Measurements from ENCODE around the gene SESN3. TPM values are rescaled to one million over a fixed set of nuclear protein-coding genes. Genes with fewer than 3 reads are reported as not detected.

The SESN3 gene
- total RNA-seq, 1 donor from 2014 or later: 8.1 TPM

DNA sequence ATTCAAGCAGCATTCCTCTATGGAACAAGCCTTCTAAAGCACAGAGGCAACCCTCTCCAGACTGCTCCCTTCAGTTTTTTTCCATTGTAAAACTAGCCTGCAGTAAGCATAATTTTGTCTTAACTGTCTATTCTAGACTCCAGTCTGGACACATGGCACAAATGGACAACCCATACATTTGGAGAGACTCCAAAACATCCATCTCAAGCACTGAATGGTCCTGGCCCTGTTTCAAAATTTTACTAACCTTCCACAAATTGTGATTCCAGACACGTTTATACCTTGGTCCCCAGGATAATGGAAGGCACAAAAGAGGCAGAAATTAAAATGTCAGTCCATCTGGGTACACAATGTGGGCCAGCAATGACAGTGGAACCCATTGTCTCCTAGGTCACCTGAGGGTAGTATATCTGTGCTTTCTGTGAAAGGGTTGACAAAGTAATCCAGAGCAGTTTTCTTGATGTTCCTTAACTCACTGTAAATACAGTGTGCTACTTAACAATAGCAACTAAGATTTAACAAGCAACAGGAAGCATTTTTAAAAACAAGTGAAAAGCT is 16.2 kb upstream of the SESN3 start:
- TF ChIP-seq, protein P1, sequence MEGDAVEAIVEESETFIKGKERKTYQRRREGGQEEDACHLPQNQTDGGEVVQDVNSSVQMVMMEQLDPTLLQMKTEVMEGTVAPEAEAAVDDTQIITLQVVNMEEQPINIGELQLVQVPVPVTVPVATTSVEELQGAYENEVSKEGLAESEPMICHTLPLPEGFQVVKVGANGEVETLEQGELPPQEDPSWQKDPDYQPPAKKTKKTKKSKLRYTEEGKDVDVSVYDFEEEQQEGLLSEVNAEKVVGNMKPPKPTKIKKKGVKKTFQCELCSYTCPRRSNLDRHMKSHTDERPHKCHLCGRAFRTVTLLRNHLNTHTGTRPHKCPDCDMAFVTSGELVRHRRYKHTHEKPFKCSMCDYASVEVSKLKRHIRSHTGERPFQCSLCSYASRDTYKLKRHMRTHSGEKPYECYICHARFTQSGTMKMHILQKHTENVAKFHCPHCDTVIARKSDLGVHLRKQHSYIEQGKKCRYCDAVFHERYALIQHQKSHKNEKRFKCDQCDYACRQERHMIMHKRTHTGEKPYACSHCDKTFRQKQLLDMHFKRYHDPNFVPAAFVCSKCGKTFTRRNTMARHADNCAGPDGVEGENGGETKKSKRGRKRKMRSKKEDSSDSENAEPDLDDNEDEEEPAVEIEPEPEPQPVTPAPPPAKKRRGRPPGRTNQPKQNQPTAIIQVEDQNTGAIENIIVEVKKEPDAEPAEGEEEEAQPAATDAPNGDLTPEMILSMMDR (IDR thresholded peaks at IDR 0.05; ENCODE audit: borderline replicate concordance): no peak
- Histone ChIP-seq H3K9me3 (replicated peaks) (no peaks in the 10 kb centered on the region), H3K4me3 (no peak overlapping the region), H3K27ac (replicated peaks) (no peak overlapping the region), H3K36me3 (no peaks in the 10 kb centered on the region), H3K4me1 (no peaks in the 10 kb centered on the region), H3K27me3 (ENCODE audit: low read depth) (no peaks in the 10 kb centered on the region)
- intact Hi-C loops (cut with micrococcal nuclease): no loop called here
- DNase-seq: no peak

DNA sequence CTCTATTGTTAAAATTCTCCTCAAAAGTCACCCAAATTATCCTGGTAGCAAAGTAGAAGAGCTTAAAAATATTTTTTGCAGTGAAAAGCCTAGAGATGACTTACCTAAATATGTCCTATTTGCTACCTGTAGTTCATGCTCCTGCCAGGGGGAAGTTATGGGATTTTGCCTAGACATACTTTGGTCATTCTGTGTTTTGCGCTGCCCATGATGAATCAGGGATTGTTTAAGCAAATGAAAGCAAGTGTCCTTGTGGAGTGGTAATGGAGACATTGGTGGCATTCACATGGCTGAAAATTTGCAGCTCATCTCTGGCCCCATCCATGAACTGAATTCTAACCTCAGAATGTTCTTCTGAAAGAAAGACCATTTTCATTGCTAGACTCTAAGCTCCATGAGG is 14.6 kb upstream of the SESN3 start:
- no peaks in the 10 kb centered on the region for H3K36me3 ChIP-seq
- no peak for DNase-seq
- H3K4me3 ChIP-seq: no peak overlapping the region
- no peak overlapping the region for H3K27ac ChIP-seq (replicated peaks)
- H3K9me3 ChIP-seq (replicated peaks): no peaks in the 10 kb centered on the region
- no peaks in the 10 kb centered on the region for H3K4me1 ChIP-seq
- TF ChIP-seq, protein P1 (IDR thresholded peaks at IDR 0.05; ENCODE audit: borderline replicate concordance): no peak
- H3K27me3 ChIP-seq (ENCODE audit: low read depth): no peaks in the 10 kb centered on the region
- intact Hi-C loops (cut with micrococcal nuclease): no loop called here

DNA sequence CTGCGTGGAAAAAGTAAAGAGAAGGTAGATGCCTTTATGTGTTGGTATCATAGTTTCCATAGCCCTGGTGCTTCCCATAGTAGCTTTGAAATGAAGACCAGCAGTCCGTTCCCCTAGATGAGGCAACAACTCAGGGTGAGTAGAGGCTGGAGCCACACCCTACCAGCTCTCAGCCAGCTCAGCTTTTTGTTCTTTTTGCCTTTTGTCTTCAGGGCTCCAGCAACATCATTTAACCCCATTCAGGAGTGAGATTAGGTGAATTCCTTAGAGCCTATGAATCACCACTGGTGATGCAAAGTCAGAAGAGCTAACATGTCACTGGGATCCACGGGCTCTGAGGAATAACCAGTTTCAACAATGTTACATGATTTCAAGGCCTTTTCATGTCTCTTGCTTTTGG is 14.0 kb upstream of the SESN3 start:
- intact Hi-C loops (cut with micrococcal nuclease): no loop called here
- H3K9me3 ChIP-seq (replicated peaks): no peaks in the 10 kb centered on the region
- TF ChIP-seq, protein P1 (IDR thresholded peaks at IDR 0.05; ENCODE audit: borderline replicate concordance): no peak
- H3K27me3 ChIP-seq (ENCODE audit: low read depth): no peaks in the 10 kb centered on the region
- no peak overlapping the region for H3K27ac ChIP-seq (replicated peaks)
- H3K4me1 ChIP-seq: no peaks in the 10 kb centered on the region
- no peak overlapping the region for H3K4me3 ChIP-seq
- no peak for DNase-seq
- H3K36me3 ChIP-seq: no peaks in the 10 kb centered on the region

DNA sequence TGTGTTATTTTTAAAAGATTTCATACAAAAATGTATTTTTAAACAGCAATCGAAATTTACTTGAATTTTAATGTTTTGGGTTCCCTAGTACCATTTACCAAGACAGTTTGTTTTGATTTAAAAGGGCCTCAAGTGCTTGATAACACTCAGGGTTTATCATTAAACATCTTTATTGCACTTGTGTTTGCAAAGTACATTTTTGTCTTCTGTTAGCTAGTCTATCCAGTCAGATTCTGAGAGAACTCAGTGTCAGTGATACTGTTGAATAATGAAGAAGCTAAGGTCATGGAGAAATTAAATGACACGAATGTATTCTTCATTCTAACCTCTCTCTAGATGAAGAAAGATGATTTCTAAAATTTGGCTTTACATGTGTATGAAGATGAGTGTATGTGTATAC is 12.7 kb upstream of the SESN3 start:
- DNase-seq: no peak
- intact Hi-C loops (cut with micrococcal nuclease): no loop called here
- TF ChIP-seq, protein P1 (IDR thresholded peaks at IDR 0.05; ENCODE audit: borderline replicate concordance): no peak

DNA sequence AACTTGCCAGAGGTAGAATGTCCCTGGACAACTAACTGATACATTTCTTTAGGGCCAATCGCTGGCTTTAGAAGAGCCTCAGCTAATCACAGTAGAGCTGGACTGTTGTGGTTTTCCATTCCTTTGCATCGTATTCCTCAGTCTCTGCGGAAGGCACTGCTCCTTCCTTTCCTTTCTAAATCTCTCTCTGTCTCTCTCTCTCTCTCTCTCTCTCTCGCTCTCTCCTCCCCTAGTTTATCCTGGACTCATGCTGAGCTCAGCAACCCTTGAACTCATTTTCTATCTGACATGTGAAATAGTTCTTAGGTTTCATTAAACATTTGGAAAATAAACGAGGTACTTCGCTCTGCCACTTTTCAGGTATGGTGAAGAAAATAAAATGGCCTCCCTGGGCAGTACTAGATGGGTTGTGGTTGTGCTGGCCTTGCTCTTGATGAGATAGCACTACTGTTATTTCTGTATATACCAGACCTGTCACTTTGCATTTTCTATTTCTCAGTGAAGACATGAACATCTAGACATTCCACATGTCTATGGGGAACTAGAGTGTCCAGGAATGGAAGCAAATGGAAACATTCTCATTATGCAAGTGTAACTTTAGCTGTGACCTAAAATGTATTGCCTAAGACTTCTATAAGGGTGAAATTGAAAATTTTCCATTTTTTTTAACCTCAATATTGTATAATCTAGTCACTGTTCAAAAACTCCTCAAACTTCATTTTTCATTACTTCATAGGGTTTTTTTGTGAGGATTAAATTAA is 12.0 kb upstream of the SESN3 start:
- no peak overlapping the region for H3K4me3 ChIP-seq
- DNase-seq: no peak
- no peaks in the 10 kb centered on the region for H3K4me1 ChIP-seq
- no peaks in the 10 kb centered on the region for H3K36me3 ChIP-seq
- H3K27ac ChIP-seq (replicated peaks): no peak overlapping the region
- no peaks in the 10 kb centered on the region for H3K9me3 ChIP-seq (replicated peaks)
- intact Hi-C loops (cut with micrococcal nuclease): no loop called here
- no peaks in the 10 kb centered on the region for H3K27me3 ChIP-seq (ENCODE audit: low read depth)
- TF ChIP-seq, protein P1 (IDR thresholded peaks at IDR 0.05; ENCODE audit: borderline replicate concordance): no peak

More for the DNA sequence above, 12.7 kb upstream of the SESN3 start:
- Histone ChIP-seq H3K4me3 (no peak overlapping the region), H3K27me3 (ENCODE audit: low read depth) (no peaks in the 10 kb centered on the region), H3K27ac (replicated peaks) (no peak overlapping the region), H3K36me3 (no peaks in the 10 kb centered on the region), H3K9me3 (replicated peaks) (no peaks in the 10 kb centered on the region), H3K4me1 (no peaks in the 10 kb centered on the region)
